Bronchial epithelial cell (primary cell): ENCODE measurements around the gene ATF4. TPM values are rescaled to one million over a fixed set of nuclear protein-coding genes. Genes with fewer than 3 reads are reported as not detected.

Experiments used
- DNase-seq: peaks from one replicate; pipeline ENCODE4 v3.0.0-alpha.2; 2010; ENCODE audit warnings: low read depth
- FAIRE-seq: peaks from 2 replicates; lab custom pipeline; 2011; peaks lifted over from hg19 to GRCh38; lab: Jason Lieb, UNC
- H3K27me3 ChIP-seq: 2 replicates; pipeline ENCODE4 v1.5.1; 2011; ENCODE audit warnings: low read length; ENCODE audit not compliant: control insufficient read depth, insufficient read depth
- H3K36me3 ChIP-seq: 2 replicates; pipeline ENCODE4 v1.5.1; 2011; ENCODE audit warnings: low read length; ENCODE audit not compliant: control insufficient read depth, insufficient read depth
- H3K4me3 ChIP-seq: 2 replicates; pipeline ENCODE4 v1.5.1; 2011; ENCODE audit warnings: mild to moderate bottlenecking, low read depth, low read length, control low read depth
- total RNA-seq: library from RNA; depleted of rRNA; stranded (reverse); fragments of >200 nt; gene quantifications from 2 replicates; pipeline ENCODE4 v1.2.1, GENCODE V29; 2014
- TF ChIP-seq, protein P1 (sequence below): IDR thresholded peaks from 2 replicates; pipeline ENCODE4 v1.5.1; 2011; ENCODE audit warnings: mild to moderate bottlenecking, moderate library complexity, low read length, control low read depth, inconsistent platforms; ENCODE audit not compliant: insufficient read depth, severe bottlenecking

Gene ATF4, protein sequence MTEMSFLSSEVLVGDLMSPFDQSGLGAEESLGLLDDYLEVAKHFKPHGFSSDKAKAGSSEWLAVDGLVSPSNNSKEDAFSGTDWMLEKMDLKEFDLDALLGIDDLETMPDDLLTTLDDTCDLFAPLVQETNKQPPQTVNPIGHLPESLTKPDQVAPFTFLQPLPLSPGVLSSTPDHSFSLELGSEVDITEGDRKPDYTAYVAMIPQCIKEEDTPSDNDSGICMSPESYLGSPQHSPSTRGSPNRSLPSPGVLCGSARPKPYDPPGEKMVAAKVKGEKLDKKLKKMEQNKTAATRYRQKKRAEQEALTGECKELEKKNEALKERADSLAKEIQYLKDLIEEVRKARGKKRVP
- 410 and 516 TPM in 2 replicates for total RNA-seq

DNA sequence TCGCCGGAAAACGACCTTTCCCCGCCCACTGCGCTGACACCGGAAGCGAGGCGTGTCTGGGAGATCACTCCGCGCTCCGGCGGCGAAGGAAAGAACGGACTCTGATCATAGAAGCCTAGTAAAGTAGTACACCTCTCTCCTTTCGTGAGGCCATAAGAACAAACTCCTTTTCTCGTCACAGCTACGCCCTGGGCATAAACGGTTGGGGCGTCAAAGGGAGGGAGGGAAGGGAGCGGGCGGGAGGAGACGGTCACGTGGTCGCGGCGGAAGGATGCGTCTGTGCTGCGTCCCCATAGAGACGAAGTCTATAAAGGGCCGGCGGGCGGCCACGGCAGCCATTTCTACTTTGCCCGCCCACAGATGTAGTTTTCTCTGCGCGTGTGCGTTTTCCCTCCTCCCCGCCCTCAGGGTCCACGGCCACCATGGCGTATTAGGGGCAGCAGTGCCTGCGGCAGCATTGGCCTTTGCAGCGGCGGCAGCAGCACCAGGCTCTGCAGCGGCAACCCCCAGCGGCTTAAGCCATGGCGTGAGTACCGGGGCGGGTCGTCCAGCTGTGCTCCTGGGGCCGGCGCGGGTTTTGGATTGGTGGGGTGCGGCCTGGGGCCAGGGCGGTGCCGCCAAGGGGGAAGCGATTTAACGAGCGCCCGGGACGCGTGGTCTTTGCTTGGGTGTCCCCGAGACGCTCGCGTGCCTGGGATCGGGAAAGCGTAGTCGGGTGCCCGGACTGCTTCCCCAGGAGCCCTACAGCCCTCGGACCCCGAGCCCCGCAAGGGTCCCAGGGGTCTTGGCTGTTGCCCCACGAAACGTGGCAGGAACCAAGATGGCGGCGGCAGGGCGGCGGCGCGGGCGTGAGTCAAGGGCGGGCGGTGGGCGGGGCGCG is at the start of gene ATF4:
TSS of gene ATF4 (plus strand) at position 337 of the 880 bp plus-strand sequence. CDS start 884 bp downstream, outside the sequence.
- Histone ChIP-seq H3K36me3 (peaks cover 16% of the 10 kb centered on the region), H3K27me3 (no peaks in the 10 kb centered on the region), H3K4me3 (peak within 1 kb of the TSS; percentile 91)
- TF ChIP-seq, protein P1, sequence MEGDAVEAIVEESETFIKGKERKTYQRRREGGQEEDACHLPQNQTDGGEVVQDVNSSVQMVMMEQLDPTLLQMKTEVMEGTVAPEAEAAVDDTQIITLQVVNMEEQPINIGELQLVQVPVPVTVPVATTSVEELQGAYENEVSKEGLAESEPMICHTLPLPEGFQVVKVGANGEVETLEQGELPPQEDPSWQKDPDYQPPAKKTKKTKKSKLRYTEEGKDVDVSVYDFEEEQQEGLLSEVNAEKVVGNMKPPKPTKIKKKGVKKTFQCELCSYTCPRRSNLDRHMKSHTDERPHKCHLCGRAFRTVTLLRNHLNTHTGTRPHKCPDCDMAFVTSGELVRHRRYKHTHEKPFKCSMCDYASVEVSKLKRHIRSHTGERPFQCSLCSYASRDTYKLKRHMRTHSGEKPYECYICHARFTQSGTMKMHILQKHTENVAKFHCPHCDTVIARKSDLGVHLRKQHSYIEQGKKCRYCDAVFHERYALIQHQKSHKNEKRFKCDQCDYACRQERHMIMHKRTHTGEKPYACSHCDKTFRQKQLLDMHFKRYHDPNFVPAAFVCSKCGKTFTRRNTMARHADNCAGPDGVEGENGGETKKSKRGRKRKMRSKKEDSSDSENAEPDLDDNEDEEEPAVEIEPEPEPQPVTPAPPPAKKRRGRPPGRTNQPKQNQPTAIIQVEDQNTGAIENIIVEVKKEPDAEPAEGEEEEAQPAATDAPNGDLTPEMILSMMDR = no peak
- FAIRE-seq = no peak
- DNase-seq = no peak

DNA sequence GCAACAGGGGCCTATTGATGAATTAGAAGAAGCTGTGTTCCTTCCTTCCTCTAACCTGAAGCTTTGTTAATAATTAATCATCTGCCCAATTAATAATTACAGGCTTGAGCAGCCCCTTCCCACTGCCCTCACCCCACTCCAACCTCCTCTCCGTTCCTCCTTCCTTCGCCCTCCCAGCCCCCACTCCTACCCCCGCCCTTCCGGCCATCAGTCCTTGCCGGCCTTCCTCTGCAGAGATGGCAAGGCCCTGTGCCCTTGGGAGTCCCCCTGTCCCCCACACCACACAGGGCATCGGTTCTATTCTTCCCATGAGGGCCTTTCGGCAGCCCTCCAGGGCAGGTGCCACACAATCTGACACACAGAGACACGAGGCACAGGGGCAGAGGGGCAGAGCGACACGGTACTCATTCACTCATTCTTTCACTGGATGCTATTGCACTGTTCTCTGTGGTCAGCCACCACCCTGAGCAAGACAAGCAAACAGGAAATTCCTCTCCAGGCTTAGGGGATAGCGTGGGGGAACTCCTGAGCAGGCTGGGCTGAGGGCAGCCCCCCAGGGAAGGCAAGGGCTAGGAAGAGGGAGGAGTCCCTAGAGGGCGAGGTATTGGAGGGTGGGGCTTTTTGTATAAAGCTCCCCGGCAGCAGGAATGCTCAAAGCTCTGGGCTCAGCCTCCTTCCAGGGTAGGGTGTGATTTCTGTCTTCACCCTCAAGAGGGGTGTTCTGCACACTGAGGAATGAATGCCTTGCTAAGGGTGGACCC is 48.8 kb upstream of the ATF4 start:
- Histone ChIP-seq H3K36me3 (no peaks in the 10 kb centered on the region), H3K4me3 (no peak overlapping the region), H3K27me3 (peaks cover 1% of the 10 kb centered on the region)
- TF ChIP-seq, protein P1 = no peak
- DNase-seq (peak; percentile 26), FAIRE-seq (no peak)

DNA sequence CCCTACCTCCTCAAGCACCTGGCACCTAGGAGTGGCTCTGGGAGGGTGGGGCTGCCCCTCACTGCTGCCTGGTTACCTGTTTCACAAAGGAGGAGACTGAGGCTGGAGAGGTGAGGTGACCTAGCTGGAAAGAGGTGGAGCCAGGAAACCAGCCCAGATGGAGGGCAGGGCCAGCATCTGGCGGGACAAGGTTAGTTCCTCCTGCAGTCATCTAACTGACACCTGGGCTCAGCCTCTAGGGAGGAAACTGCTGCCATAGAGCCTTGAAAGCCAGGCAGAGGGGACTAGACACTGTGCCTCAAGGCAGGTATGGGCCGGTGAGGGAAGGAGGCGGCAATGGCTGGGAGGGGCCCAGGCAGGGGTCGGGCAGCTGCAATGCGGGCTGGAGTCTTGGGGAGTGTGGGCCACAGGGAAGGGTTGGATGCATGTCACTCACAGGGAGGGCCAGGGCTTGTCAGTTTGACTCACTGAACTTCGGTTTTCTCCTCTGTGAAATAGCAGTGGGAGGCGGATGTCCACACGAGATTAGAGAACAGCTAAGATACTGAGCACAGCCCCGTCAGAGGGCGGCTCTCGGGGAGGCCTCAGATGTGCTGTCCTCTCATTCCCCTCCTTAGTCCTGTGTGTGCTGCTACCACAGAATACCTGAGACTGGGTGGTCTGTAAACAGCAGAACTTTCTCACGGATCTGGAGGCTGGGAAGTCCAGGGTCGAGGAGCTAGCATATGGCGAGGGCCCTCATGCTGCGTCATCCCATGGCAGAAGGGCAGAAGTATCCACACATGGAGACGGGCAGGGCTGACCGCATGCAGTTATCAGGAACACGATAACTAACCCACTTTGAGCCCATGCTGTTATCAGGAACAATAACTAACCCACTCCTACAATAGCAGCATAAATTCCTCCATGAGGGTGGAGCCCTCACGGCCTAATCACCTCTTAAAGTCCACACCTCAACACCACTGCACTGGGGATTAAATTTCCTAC is 47.5 kb upstream of the ATF4 start:
- TF ChIP-seq, protein P1 = no peak
- DNase-seq (no peak), FAIRE-seq (no peak)
- no peak overlapping the region for H3K4me3 ChIP-seq
- H3K36me3 ChIP-seq = no peaks in the 10 kb centered on the region
- H3K27me3 ChIP-seq = peaks cover 1% of the 10 kb centered on the region

DNA sequence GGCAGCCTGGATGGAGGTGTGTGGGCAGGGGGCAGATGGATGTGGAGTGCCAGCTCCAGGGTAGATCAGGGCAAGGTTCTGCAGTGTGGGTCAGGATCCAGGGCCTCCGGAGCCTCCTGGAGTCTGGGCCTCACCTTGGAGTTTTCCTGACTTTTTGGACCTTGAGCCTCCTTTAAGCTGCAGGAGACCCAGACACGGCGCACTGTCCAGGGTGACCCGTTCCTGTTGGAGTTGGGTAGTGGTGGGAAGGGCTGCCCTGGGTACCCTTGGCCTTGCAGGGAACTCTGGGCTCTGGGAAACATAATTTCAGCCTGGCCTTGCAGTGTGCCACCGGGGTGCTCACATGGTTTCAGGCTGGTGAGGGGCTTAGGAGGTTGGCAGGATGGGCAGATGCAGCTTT is 46.5 kb upstream of the ATF4 start:
- DNase-seq = no peak
- H3K36me3 ChIP-seq = no peaks in the 10 kb centered on the region
- TF ChIP-seq, protein P1 = no peak
- no peak for FAIRE-seq
- H3K4me3 ChIP-seq = no peak overlapping the region
- H3K27me3 ChIP-seq = peaks cover 1% of the 10 kb centered on the region
